A549 (cell line): ENCODE results near the gene SCAF8. TPM values are rescaled to one million over a fixed set of nuclear protein-coding genes. Genes with fewer than 3 reads are reported as not detected.

Experiments used
- ATAC-seq, 2 experiments: fragments of 200-7000 bp in 1 of 2; fragments of >200 bp in 1 of 2; cut with Nextera tagmentation in 1 of 2; cut with Tn5 transposase in 1 of 2; 3 replicates each; pipeline versions ENCODE4 v1.8.0 to v1.9.1; 2018 to 2020; ENCODE audit warnings: mild to moderate bottlenecking in 1 of 2, moderate library complexity in 1 of 2
- CTCF ChIA-PET: fragments of 300-600 bp; sonication (Branson Sonifier 250); formaldehyde crosslinking; extraction: SDS; loops from one replicate; lab custom pipeline; 2021; ENCODE audit warnings: antibody characterized with exemption, inconsistent platforms; lab: Yijun Ruan, JAX
- POLR2A ChIA-PET: fragments of 350-600 bp; formaldehyde crosslinking; extraction: SDS; loops from one replicate; lab custom pipeline; 2021; ENCODE audit warnings: antibody characterized with exemption, inconsistent platforms; lab: Yijun Ruan, JAX
- DNase-seq, 2 experiments: peaks; one replicate each; pipeline versions ENCODE4 v3.0.0 to v3.0.0-alpha.2; 2011 to 2016; ENCODE audit warnings: low read depth in 1 of 2, low spot score in 1 of 2
- FAIRE-seq: peaks from 2 replicates; lab custom pipeline; 2011; peaks lifted over from hg19 to GRCh38; lab: Jason Lieb, UNC
- H3K27ac ChIP-seq, 2 experiments: fragments of >200 bp; sonication (Bioruptor Twin); formaldehyde crosslinking; 3 replicates each; pipeline ENCODE4 v1.5.1; 2016 to 2017
- H3K4me1 ChIP-seq: fragments of >200 bp; sonication (Bioruptor Twin); formaldehyde crosslinking; 3 replicates; pipeline ENCODE4 v1.6.1; 2016
- H3K4me2 ChIP-seq: fragments of >200 bp; sonication (Bioruptor Twin); formaldehyde crosslinking; 3 replicates; pipeline ENCODE4 v1.6.1; 2016
- H3K4me3 ChIP-seq: fragments of >200 bp; sonication (Bioruptor Twin); formaldehyde crosslinking; 3 replicates; pipeline ENCODE4 v1.5.1; 2016
- H3K9me3 ChIP-seq: fragments of >200 bp; sonication (Bioruptor Twin); formaldehyde crosslinking; 3 replicates; pipeline ENCODE4 v1.6.1; 2016
- BHLHE40 ChIP-seq: IDR thresholded peaks from 2 replicates; pipeline ENCODE4 v1.6.1; 2012; ENCODE audit warnings: low read depth, low read length, inconsistent platforms
- CBX8 ChIP-seq: fragments of 200-600 bp; sonication (generic); IDR thresholded peaks from 2 replicates; pipeline ENCODE4 v1.6.1; 2016
- EHMT2 ChIP-seq: fragments of 200-600 bp; sonication (generic); IDR thresholded peaks from 2 replicates; pipeline ENCODE4 v1.6.1; 2016; ENCODE audit warnings: antibody characterized with exemption, low read depth, mild to moderate bottlenecking, moderate library complexity
- EP300 ChIP-seq, 2 experiments: fragments of >200 bp; sonication (Bioruptor Twin); formaldehyde crosslinking; IDR thresholded peaks; 2 replicates in 1 of 2; 3 replicates in 1 of 2; pipeline ENCODE4 v1.6.1; 2016 to 2017
- FOSL2 ChIP-seq, 2 experiments: fragments of 450-650 bp in 1 of 2; fragments of >200 bp in 1 of 2; sonication (Bioruptor Twin) in 1 of 2; formaldehyde crosslinking; IDR thresholded peaks; 2 replicates each; pipeline versions ENCODE4 v1.5.0 to v1.6.1; 2016 to 2020; ENCODE audit warnings: mild to moderate bottlenecking in 1 of 2, moderate library complexity in 1 of 2
- FOXS1 ChIP-seq: fragments of 250-450 bp; sonication (Bioruptor Pico); IDR thresholded peaks from 2 replicates; pipeline ENCODE4 v1.5.0; 2020; ENCODE audit warnings: mild to moderate bottlenecking, moderate library complexity
- HEYL ChIP-seq: fragments of 250-450 bp; sonication (Bioruptor Pico); IDR thresholded peaks from 2 replicates; pipeline ENCODE4 v1.8.0; 2021; ENCODE audit warnings: mild to moderate bottlenecking, moderate library complexity
- HOXA7 ChIP-seq: fragments of 250-450 bp; sonication (Bioruptor Pico); IDR thresholded peaks from 2 replicates; pipeline ENCODE4 v1.5.0; 2020; ENCODE audit warnings: mild to moderate bottlenecking, moderate library complexity
- JUN ChIP-seq, 2 experiments: fragments of >200 bp; sonication (Bioruptor Twin); formaldehyde crosslinking; IDR thresholded peaks; 2 replicates in 1 of 2; 3 replicates in 1 of 2; pipeline ENCODE4 v1.6.1; 2016 to 2017
- JUNB ChIP-seq: fragments of >200 bp; sonication (Bioruptor Twin); formaldehyde crosslinking; IDR thresholded peaks from 2 replicates; pipeline ENCODE4 v1.6.1; 2016
- MAFK ChIP-seq: fragments of 450-650 bp; IDR thresholded peaks from 2 replicates; pipeline ENCODE4 v1.6.1; 2014; ENCODE audit not compliant: partially characterized antibody
- NPAS2 ChIP-seq: fragments of 250-450 bp; sonication (Bioruptor Pico); IDR thresholded peaks from 2 replicates; pipeline ENCODE4 v1.8.0; 2022; ENCODE audit warnings: mild to moderate bottlenecking, moderate library complexity, borderline replicate concordance
- RAD21 ChIP-seq, 2 experiments: fragments of >200 bp in 1 of 2; sonication (Bioruptor Twin) in 1 of 2; formaldehyde crosslinking in 1 of 2; IDR thresholded peaks in 1 of 2; conservative IDR thresholded peaks in 1 of 2; 2 replicates in 1 of 2; 3 replicates in 1 of 2; pipeline ENCODE4 v1.6.1; 2012 to 2018; ENCODE audit warnings: inconsistent platforms in 1 of 2
- SMC3 ChIP-seq: fragments of >200 bp; sonication (Bioruptor Twin); formaldehyde crosslinking; IDR thresholded peaks from 3 replicates; pipeline ENCODE4 v1.6.1; 2018; ENCODE audit warnings: inconsistent platforms
- TP53 ChIP-seq: fragments of 250-450 bp; sonication (Bioruptor Pico); IDR thresholded peaks from 2 replicates; pipeline ENCODE4 v1.5.0; 2021; ENCODE audit warnings: mild to moderate bottlenecking, moderate library complexity
- ZC3H11A ChIP-seq: fragments of 450-650 bp; IDR thresholded peaks from 2 replicates; pipeline ENCODE4 v1.6.1; 2014; ENCODE audit warnings: antibody characterized with exemption, mild to moderate bottlenecking
- WGBS: methylation state at CpG from one replicate; pipeline ENCODE4 v1.1.6; 2017; ENCODE audit errors: missing lambda C conversion rate; 5-methylcytosine and 5-hydroxymethylcytosine counted together
- polyA plus RNA-seq, 4 experiments: library from polyadenylated mRNA; depleted of rRNA in 3 of 4; stranded (reverse); fragments of >200 nt; fragmentation: RNase III in 1 of 4; extraction: RNeasy Plus Mini Kit Qiagen cat#74134 plus additional on column Dnase treatment in 1 of 4; gene quantifications; 2 replicates in 3 of 4; 3 replicates in 1 of 4; pipeline ENCODE4 v1.2.3, GENCODE V29; 2011 to 2017
- TF ChIP-seq, protein P1 (sequence below): IDR thresholded peaks from 2 replicates; pipeline ENCODE4 v1.6.1; 2012; ENCODE audit warnings: low read depth, borderline replicate concordance
- TF ChIP-seq, protein P2 (sequence below): fragments of >200 bp; sonication (Bioruptor Twin); formaldehyde crosslinking; IDR thresholded peaks from 3 replicates; pipeline ENCODE4 v1.5.1; 2016
- TF ChIP-seq, protein P3 (sequence below): IDR thresholded peaks from 2 replicates; pipeline ENCODE4 v1.6.1; 2012
- TF ChIP-seq, protein P4 (sequence below): fragments of 250-450 bp; sonication (Bioruptor Pico); IDR thresholded peaks from 2 replicates; pipeline ENCODE4 v1.5.0; 2021; ENCODE audit warnings: mild to moderate bottlenecking, moderate library complexity, borderline replicate concordance

Gene SCAF8
- polyA plus RNA-seq, 2 of the 4 experiments (the other 2 are of a cell fraction): 13.4 to 27.3 TPM

DNA sequence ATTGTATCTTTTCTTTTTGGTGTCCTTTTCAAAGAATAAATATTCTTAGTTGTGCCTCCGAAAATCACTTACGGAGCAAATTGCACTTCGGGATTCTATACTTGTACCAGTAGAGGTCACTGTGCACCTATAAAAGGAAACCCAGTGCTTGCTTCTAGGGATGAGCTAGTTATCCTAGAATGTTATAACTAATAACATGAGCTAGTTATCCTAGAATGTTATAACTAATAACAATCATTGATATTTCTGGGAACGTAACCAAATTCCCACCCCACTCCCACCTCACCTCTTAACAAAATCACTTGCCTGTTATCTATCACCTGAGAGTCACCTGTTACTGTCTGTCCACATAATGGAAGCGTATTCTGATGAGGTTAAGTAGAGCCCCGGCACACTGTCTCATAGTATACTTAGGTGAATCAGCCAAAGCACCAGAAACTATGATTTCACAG lies 135.0 kb downstream of the SCAF8 start:
- H3K9me3 ChIP-seq: no peaks in the 10 kb centered on the region
- H3K27ac ChIP-seq: no peak overlapping the region
- WGBS: 27% methylated on average over 6 of the region's 6 CpGs
- CTCF ChIA-PET: interaction anchor here (0.6 to 1.6 kb wide), 21 partner anchors 9 to 399 kb away, joined by 3 to 8 read pairs (median 3); no protein-coding TSS in a partner anchor
- DNase-seq: peak; percentile 35 to 45
- ATAC-seq: peak in 1 of 2 experiments; percentile 72; a peak in 3 of 6 replicates
- TF ChIP-seq RAD21 (conservative IDR thresholded peaks at IDR 0.05 in 1 of 2, IDR thresholded peaks at IDR 0.05 in 1 of 2) (peak; percentile 70 to 76), BHLHE40 (no peak), FOXS1 (CRISPR knock-in tag) (no peak), SMC3 (peak; percentile 43; the same call in 2 of the 3 replicates), JUN (IDR thresholded peaks at IDR 0.05) (no peak), NPAS2 (CRISPR knock-in tag) (no peak), HEYL (CRISPR knock-in tag) (no peak), CBX8 (no peak), MAFK (no peak)
- TF ChIP-seq, protein P1, sequence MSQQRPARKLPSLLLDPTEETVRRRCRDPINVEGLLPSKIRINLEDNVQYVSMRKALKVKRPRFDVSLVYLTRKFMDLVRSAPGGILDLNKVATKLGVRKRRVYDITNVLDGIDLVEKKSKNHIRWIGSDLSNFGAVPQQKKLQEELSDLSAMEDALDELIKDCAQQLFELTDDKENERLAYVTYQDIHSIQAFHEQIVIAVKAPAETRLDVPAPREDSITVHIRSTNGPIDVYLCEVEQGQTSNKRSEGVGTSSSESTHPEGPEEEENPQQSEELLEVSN: no peak
- TF ChIP-seq, protein P2, sequence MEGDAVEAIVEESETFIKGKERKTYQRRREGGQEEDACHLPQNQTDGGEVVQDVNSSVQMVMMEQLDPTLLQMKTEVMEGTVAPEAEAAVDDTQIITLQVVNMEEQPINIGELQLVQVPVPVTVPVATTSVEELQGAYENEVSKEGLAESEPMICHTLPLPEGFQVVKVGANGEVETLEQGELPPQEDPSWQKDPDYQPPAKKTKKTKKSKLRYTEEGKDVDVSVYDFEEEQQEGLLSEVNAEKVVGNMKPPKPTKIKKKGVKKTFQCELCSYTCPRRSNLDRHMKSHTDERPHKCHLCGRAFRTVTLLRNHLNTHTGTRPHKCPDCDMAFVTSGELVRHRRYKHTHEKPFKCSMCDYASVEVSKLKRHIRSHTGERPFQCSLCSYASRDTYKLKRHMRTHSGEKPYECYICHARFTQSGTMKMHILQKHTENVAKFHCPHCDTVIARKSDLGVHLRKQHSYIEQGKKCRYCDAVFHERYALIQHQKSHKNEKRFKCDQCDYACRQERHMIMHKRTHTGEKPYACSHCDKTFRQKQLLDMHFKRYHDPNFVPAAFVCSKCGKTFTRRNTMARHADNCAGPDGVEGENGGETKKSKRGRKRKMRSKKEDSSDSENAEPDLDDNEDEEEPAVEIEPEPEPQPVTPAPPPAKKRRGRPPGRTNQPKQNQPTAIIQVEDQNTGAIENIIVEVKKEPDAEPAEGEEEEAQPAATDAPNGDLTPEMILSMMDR: peak; percentile 74
- H3K4me3 ChIP-seq: no peak overlapping the region
- POLR2A ChIA-PET: no interaction called here
- peak; percentile 86 for FAIRE-seq
- no peak overlapping the region for H3K4me2 ChIP-seq
- peaks cover 10% of the 10 kb centered on the region for H3K4me1 ChIP-seq

DNA sequence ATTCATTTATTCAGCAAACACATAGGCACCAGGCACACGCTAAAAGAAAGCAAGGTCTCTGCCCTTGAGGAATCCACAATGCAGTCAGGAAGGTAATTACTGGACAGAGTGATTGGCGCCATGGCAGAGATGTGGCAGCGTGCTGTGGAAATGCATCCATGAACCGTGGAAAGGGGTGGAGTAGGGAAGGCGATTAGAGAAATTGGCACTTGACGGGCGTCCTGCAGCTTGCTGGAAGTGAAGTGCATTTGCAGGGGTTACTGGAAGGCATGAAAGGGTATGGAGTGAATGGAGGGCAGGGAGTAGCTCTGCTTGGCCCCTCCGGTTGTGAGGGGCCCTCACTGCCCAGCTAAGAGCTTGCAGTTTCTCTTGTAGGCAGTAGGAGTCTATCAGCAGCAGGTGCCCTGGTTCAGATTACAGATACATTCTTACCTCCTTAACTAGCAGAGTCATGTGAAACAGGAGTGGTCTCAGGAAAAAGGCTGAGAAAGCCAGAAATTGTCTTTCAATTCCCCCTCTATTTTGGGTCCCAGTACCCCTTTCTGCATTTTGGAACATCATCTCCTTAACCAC lies 139.4 kb downstream of the SCAF8 start:
- no peak overlapping the region for H3K27ac ChIP-seq
- FAIRE-seq (no peak), DNase-seq (no peak), ATAC-seq (peak; percentile 50 to 55; a peak in 4 of 6 replicates)
- CTCF ChIA-PET: interaction anchor here (0.6 kb wide), 1 partner anchor 29 kb away, joined by 3 read pairs; no protein-coding TSS in a partner anchor
- POLR2A ChIA-PET: no interaction called here
- TF ChIP-seq FOSL2 (IDR thresholded peaks at IDR 0.05): no peak
- no peak for TF ChIP-seq FOSL2 (CRISPR knock-in tag; IDR thresholded peaks at IDR 0.05)
- no peak for TF ChIP-seq EP300 (IDR thresholded peaks at IDR 0.05)
- TF ChIP-seq, protein P3, sequence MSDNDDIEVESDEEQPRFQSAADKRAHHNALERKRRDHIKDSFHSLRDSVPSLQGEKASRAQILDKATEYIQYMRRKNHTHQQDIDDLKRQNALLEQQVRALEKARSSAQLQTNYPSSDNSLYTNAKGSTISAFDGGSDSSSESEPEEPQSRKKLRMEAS: no peak
- no peak for TF ChIP-seq JUNB
- no peak for TF ChIP-seq ZC3H11A
- no peak for TF ChIP-seq FOXS1 (CRISPR knock-in tag)
- TF ChIP-seq HOXA7 (CRISPR knock-in tag): no peak
- no peak for TF ChIP-seq EHMT2
- TF ChIP-seq, protein P4, sequence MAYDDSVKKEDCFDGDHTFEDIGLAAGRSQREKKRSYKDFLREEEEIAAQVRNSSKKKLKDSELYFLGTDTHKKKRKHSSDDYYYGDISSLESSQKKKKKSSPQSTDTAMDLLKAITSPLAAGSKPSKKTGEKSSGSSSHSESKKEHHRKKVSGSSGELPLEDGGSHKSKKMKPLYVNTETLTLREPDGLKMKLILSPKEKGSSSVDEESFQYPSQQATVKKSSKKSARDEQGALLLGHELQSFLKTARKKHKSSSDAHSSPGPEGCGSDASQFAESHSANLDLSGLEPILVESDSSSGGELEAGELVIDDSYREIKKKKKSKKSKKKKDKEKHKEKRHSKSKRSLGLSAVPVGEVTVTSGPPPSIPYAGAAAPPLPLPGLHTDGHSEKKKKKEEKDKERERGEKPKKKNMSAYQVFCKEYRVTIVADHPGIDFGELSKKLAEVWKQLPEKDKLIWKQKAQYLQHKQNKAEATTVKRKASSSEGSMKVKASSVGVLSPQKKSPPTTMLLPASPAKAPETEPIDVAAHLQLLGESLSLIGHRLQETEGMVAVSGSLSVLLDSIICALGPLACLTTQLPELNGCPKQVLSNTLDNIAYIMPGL (CRISPR knock-in tag): no peak
- no peak for TF ChIP-seq TP53
- no peak overlapping the region for H3K4me2 ChIP-seq
- WGBS: 95% methylated on average over 8 of the region's 8 CpGs
- H3K9me3 ChIP-seq: no peaks in the 10 kb centered on the region
- H3K4me3 ChIP-seq: no peak overlapping the region
- no peaks in the 10 kb centered on the region for H3K4me1 ChIP-seq
